Lower leg skin (tissue), 4 donors: ENCODE data around the gene SEPTIN2. TPM values are rescaled to one million over a fixed set of nuclear protein-coding genes. Genes with fewer than 3 reads are reported as not detected.
"Not testable (repeated sequence)": the region's sequence is repeated elsewhere in the genome, so short reads cannot be mapped to it uniquely, and the experiment has no call there.

ENCODE experiments used
- DNase-seq, 2 donors: peaks; one replicate each; pipeline ENCODE4 v3.0.0-alpha.2; 2019; ENCODE audit warnings: low spot score in 2 of 2
- H3K4me3 ChIP-seq: fragments of 200-600 bp; sonication (generic); 2 replicates; pipeline ENCODE4 v1.5.1; 2017; ENCODE audit warnings: mild to moderate bottlenecking, low read depth; ENCODE audit not compliant: poor library complexity, severe bottlenecking
- POLR2A ChIP-seq, 2 donors: fragments of 450-650 bp; IDR thresholded peaks; one replicate each; pipeline ENCODE4 v1.6.1; 2016 to 2017; ENCODE audit warnings: antibody characterized with exemption in 2 of 2, mild to moderate bottlenecking in 1 of 2, moderate library complexity in 1 of 2
- WGBS, 2 donors: methylation state at CpG; one replicate each; pipeline ENCODE4 v1.1.5; 2018; 5-methylcytosine and 5-hydroxymethylcytosine counted together
- intact Hi-C: fragments of 100-400 bp; cut with DNase I; formaldehyde crosslinking; loops from one replicate; pipeline ENCODE4 v1.15.0; 2023; ENCODE audit warnings: low total_unique reads
- total RNA-seq, 4 donors: library from RNA; depleted of rRNA; stranded (reverse); fragments of >200 nt; gene quantifications; one replicate each; pipeline ENCODE4 v1.1.0, GENCODE V29; 2016
- TF ChIP-seq, protein P1 (sequence below), 3 donors: fragments of 450-650 bp; IDR thresholded peaks; one replicate each; pipeline ENCODE4 v1.5.1; 2016; ENCODE audit warnings: antibody characterized with exemption in 3 of 3, mild to moderate bottlenecking in 3 of 3, moderate library complexity in 2 of 3

Gene SEPTIN2
- total RNA-seq, 4 donors from 2014 or later: 97.3 to 164 (median 124) TPM

DNA sequence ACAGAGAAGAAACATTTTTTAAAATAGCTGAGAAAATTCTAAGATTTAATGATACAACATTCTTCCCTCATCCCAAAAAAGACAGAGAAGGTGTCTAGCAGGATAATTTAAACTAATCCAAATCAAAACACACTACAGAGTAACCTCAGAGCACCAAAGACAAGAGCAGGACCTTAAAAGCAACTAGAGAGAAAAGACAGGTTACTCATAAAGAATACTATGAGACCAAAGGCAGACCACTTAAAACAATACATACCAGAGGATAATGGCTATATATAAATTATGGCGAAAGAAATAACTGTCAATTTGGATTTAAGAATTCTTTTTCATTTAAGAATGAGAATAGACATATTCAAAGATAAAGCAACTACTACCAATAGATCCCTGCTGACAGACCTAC lies 40.2 kb upstream of the SEPTIN2 start:
- TF ChIP-seq, protein P1, sequence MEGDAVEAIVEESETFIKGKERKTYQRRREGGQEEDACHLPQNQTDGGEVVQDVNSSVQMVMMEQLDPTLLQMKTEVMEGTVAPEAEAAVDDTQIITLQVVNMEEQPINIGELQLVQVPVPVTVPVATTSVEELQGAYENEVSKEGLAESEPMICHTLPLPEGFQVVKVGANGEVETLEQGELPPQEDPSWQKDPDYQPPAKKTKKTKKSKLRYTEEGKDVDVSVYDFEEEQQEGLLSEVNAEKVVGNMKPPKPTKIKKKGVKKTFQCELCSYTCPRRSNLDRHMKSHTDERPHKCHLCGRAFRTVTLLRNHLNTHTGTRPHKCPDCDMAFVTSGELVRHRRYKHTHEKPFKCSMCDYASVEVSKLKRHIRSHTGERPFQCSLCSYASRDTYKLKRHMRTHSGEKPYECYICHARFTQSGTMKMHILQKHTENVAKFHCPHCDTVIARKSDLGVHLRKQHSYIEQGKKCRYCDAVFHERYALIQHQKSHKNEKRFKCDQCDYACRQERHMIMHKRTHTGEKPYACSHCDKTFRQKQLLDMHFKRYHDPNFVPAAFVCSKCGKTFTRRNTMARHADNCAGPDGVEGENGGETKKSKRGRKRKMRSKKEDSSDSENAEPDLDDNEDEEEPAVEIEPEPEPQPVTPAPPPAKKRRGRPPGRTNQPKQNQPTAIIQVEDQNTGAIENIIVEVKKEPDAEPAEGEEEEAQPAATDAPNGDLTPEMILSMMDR (IDR thresholded peaks at IDR 0.05): no peak
- no peak for TF ChIP-seq POLR2A (IDR thresholded peaks at IDR 0.05)
- no peak for DNase-seq
- intact Hi-C loops: no loop called here
- WGBS, 2 donors: 96 to 100% methylated on average over 1 of the region's 1 CpG
- no peak overlapping the region for H3K4me3 ChIP-seq

DNA sequence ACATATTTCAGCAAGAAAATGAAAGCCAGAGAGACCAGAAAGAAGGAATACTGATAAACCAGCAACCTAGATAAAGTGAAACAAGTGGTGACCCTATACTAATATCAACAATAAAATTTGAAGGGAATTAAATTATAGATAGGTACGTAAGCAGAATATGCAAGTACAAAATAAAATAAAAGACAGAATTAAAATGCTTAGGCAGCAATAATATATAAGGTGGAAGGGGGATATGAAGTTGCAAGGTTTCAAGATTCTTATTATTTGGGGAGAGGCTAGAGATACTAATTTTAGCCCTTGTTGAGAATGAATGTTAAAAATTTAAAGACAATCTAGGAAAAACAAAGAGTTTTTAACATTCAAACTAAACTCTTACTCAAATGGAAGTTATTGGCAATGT lies 39.8 kb upstream of the SEPTIN2 start:
- no peak overlapping the region for H3K4me3 ChIP-seq
- intact Hi-C loops: no loop called here
- WGBS, 2 donors: 97 to 98% methylated on average over 1 of the region's 1 CpG
- no peak for TF ChIP-seq POLR2A (IDR thresholded peaks at IDR 0.05)
- TF ChIP-seq, protein P1 (IDR thresholded peaks at IDR 0.05): no peak
- DNase-seq: no peak

DNA sequence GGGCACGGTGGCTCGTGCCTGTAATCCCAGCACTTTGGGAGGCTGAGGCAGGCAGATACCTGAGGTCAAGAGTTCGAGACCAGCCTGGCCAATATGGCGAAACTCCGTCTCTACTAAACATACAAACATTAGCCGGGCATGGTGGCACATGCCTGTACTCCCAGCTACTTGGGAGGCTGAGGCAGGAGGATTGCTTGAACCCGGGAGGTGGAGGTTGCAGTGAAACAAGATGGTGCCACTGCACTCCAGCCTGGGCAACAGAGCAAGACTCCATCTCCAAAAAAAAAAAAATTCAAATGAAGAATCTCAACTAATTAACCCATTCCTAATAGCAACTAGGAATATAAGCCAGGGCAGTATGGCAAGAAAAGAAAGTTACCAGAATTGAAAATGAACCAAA lies 37.4 kb upstream of the SEPTIN2 start:
- WGBS, 2 donors: 98 to 99% methylated on average over 7 of the region's 7 CpGs

DNA sequence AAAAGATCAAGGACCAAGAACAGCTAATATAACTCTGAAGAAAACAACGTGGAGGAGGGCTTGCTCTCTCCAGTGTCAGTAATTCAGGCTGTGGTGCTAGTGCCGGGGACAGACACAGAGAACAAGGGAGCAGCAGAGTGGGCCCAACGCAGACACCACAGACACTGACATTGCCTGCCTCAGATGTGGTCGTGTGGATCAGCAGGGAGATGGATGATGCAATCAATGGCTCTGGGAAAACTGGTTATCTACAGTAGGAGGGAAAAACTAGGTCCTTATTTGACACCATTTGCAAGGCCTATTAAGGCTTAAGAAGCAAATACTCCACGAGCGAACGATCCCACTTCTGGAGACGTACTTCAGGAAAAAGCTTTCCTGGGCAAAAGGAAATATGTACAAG lies 36.3 kb upstream of the SEPTIN2 start:
- peak in 1 of 2 donors; percentile 64 for DNase-seq
- intact Hi-C loops: no loop called here
- WGBS, 2 donors: 75 to 78% methylated on average over 8 of the region's 8 CpGs
- H3K4me3 ChIP-seq: no peak overlapping the region
- TF ChIP-seq POLR2A (IDR thresholded peaks at IDR 0.05): no peak
- TF ChIP-seq, protein P1 (IDR thresholded peaks at IDR 0.05): no peak

More for the DNA sequence above, 37.4 kb upstream of the SEPTIN2 start:
- H3K4me3 ChIP-seq, DNase-seq, intact Hi-C loops: not testable (repeated sequence)

DNA sequence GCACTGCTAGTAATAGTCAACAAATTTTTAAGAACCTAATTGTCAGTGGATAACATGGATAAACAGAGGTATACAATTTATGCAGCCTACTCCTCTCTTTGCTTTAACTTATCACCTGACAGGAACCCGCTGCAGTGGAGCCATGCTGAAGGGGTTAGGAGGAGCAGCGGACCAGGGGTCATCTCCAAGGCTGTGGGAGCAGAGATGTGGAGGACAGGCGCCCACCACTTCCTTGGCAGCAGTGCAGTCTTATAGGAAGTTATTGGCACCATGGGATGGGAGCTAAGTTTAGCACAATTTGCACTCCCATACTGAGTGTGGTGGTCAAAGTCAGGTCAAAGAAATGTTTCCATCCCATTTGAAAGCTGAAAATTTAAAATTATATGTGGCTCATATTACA lies 35.9 kb upstream of the SEPTIN2 start:
- intact Hi-C loops: no loop called here
- peak in 1 of 2 donors; percentile 57 for DNase-seq
- 79 to 86% methylated on average over 3 of the region's 3 CpGs for WGBS, 2 donors
- H3K4me3 ChIP-seq: no peak overlapping the region
- TF ChIP-seq, protein P1 (IDR thresholded peaks at IDR 0.05): no peak
- TF ChIP-seq POLR2A (IDR thresholded peaks at IDR 0.05): no peak

DNA sequence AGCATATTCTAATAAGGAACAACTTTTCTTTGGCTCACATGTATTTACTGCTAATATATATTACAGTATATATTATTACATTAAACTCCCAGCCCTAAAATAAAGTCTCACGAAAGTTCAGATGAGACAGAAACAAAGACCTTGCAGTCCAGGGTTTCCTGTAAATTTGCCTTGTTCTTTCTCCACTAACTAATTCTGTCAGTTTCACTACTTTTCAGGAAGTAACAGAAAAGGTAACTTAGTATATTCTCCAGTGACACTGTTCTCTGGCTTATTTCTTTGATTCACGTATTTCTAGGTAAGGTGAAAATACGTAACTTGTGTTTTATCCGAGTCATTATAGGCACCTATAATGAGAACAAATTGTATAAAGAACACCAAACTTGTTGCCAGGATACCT lies 35.4 kb upstream of the SEPTIN2 start:
- intact Hi-C loops: no loop called here
- 96% methylated on average over 4 of the region's 4 CpGs for WGBS, 2 donors
- DNase-seq: no peak

More for the DNA sequence above, 35.4 kb upstream of the SEPTIN2 start:
- TF ChIP-seq, protein P1 (IDR thresholded peaks at IDR 0.05): no peak
- TF ChIP-seq POLR2A (IDR thresholded peaks at IDR 0.05): no peak
- no peak overlapping the region for H3K4me3 ChIP-seq
